K562 (cell line): ENCODE results near the gene TMEM163. TPM values are rescaled to one million over a fixed set of nuclear protein-coding genes. Genes with fewer than 3 reads are reported as not detected.

Experiments
- ATAC-seq: fragments of 200-7000 bp; cut with Tn5 transposase; 3 replicates; pipeline ENCODE4 v1.9.1; 2020; ENCODE audit warnings: moderate library complexity
- BruUV-seq: library from RNA; stranded (reverse); fragments of 400-500 nt; replicated peaks from 2 replicates; lab custom pipeline; 2021; lab: Mats Ljungman, UMichigan
- CTCF ChIA-PET: fragments of 300-600 bp; formaldehyde crosslinking; extraction: SDS; loops from one replicate; lab custom pipeline; 2021; ENCODE audit warnings: low intra/inter-chr PET ratio; lab: Yijun Ruan, JAX
- POLR2A ChIA-PET: fragments of 300-600, 350-650 bp; sonication (Branson Sonifier 250); formaldehyde crosslinking; extraction: SDS; loops from one replicate; lab custom pipeline; 2021; ENCODE audit warnings: antibody characterized with exemption, inconsistent platforms; lab: Yijun Ruan, JAX
- DNase-seq, 4 experiments: peaks; one replicate each; pipeline versions ENCODE4 v3.0.0 to v3.0.0-alpha.2; 2011 to 2018; ENCODE audit warnings: low spot score in 3 of 4, mixed read lengths in 3 of 4; ENCODE audit errors: extremely low read depth in 1 of 4
- FAIRE-seq: peaks from 2 replicates; lab custom pipeline; 2011; peaks lifted over from hg19 to GRCh38; lab: Jason Lieb, UNC
- H2AFZ ChIP-seq: 2 replicates; pipeline ENCODE4 v1.6.0; 2011; ENCODE audit warnings: low read depth, low read length, control low read depth, inconsistent platforms
- H3K27ac ChIP-seq: fragments of 200-600 bp; 3 replicates; pipeline ENCODE4 v1.8.0; 2011; ENCODE audit warnings: low read depth, mild to moderate bottlenecking, control low read depth, inconsistent platforms, low read length, moderate library complexity, mixed read lengths; ENCODE audit errors: extremely low read depth
- H3K27me3 ChIP-seq, 2 experiments: fragments of 300-600 bp in 1 of 2; 2 replicates in 1 of 2; 3 replicates in 1 of 2; pipeline versions ENCODE4 v1.6.0 to v1.8.0; 2011; ENCODE audit warnings: inconsistent platforms in 2 of 2, low read length in 2 of 2, mild to moderate bottlenecking in 1 of 2, mixed read lengths in 1 of 2, moderate library complexity in 1 of 2; ENCODE audit not compliant: control insufficient read depth in 2 of 2, insufficient read depth in 2 of 2
- H3K36me3 ChIP-seq: fragments of 300-600 bp; 3 replicates; pipeline ENCODE4 v1.8.0; 2011; ENCODE audit warnings: mild to moderate bottlenecking, low read length, inconsistent platforms; ENCODE audit not compliant: control insufficient read depth, insufficient read depth
- H3K4me1 ChIP-seq, 2 experiments: fragments of 200-600 bp in 1 of 2; replicated peaks in 1 of 2; 2 replicates in 1 of 2; 3 replicates in 1 of 2; pipeline versions ENCODE4 v1.5.1 to v1.8.0; 2011; ENCODE audit warnings: inconsistent platforms in 2 of 2, low read length in 2 of 2, mild to moderate bottlenecking in 1 of 2, mixed read lengths in 1 of 2, moderate library complexity in 1 of 2; ENCODE audit not compliant: control insufficient read depth in 2 of 2, insufficient read depth in 2 of 2
- H3K4me2 ChIP-seq: 2 replicates; pipeline ENCODE4 v1.6.1; 2011; ENCODE audit warnings: low read length, control low read depth, inconsistent platforms, mixed read lengths; ENCODE audit not compliant: insufficient read depth
- H3K4me3 ChIP-seq: fragments of 200-600 bp; sonication (generic), shearing (Covaris generic); 2 replicates; pipeline ENCODE4 v1.5.1; 2016; ENCODE audit warnings: control low read depth, inconsistent platforms
- H3K79me2 ChIP-seq: fragments of 200-600 bp; 3 replicates; pipeline ENCODE4 v1.8.0; 2011; ENCODE audit warnings: low read length, inconsistent platforms; ENCODE audit not compliant: control insufficient read depth, insufficient read depth
- H3K9ac ChIP-seq, 2 experiments: 2 replicates each; pipeline versions ENCODE4 v1.6.0 to v1.6.1; 2011; ENCODE audit warnings: low read depth in 2 of 2, low read length in 2 of 2, control low read depth in 1 of 2, inconsistent platforms in 1 of 2, mild to moderate bottlenecking in 1 of 2, mixed read lengths in 1 of 2; ENCODE audit not compliant: insufficient read depth in 1 of 2
- H3K9me1 ChIP-seq: one replicate; pipeline ENCODE4 v1.6.0; 2011; ENCODE audit warnings: inconsistent platforms, mild to moderate bottlenecking, low read length, moderate library complexity; ENCODE audit not compliant: control insufficient read depth, insufficient read depth
- H3K9me3 ChIP-seq: replicated peaks from 2 replicates; pipeline ENCODE4 v1.5.1; 2011; ENCODE audit warnings: low read depth, low read length, inconsistent platforms; ENCODE audit not compliant: control insufficient read depth, insufficient read depth
- H4K20me1 ChIP-seq: replicated peaks from 2 replicates; pipeline ENCODE4 v1.6.1; 2011; ENCODE audit warnings: low read length, inconsistent platforms, mixed read lengths; ENCODE audit not compliant: control insufficient read depth, insufficient read depth
- ATF1 ChIP-seq, 2 experiments: fragments of 450-650 bp in 1 of 2; IDR thresholded peaks; 2 replicates each; pipeline ENCODE4 v1.6.1; 2016; ENCODE audit warnings: missing compliant biosample characterization in 1 of 2, missing genetic modification characterization in 1 of 2
- ID3 ChIP-seq, 2 experiments: fragments of 250-450 bp in 1 of 2; fragments of 450-650 bp in 1 of 2; sonication (Bioruptor Pico) in 1 of 2; IDR thresholded peaks; 2 replicates each; pipeline versions ENCODE4 v1.6.1 to v1.8.0; 2016 to 2021; ENCODE audit warnings: mild to moderate bottlenecking in 2 of 2, moderate library complexity in 2 of 2, missing compliant biosample characterization in 1 of 2, missing genetic modification characterization in 1 of 2
- IFI16 ChIP-seq: fragments of 250-450 bp; sonication (Bioruptor Pico); IDR thresholded peaks from 2 replicates; pipeline ENCODE4 v2.1.2; 2022; ENCODE audit warnings: mild to moderate bottlenecking, inconsistent platforms
- NBN ChIP-seq: fragments of 450-650 bp; IDR thresholded peaks from 2 replicates; pipeline ENCODE4 v1.6.1; 2016; ENCODE audit warnings: low read depth, mild to moderate bottlenecking
- NR0B1 ChIP-seq: fragments of 450-650 bp; IDR thresholded peaks from one replicate; pipeline ENCODE4 v1.6.1; 2018; ENCODE audit warnings: mild to moderate bottlenecking, moderate library complexity; ENCODE audit not compliant: partially characterized antibody
- NRF1 ChIP-seq, 2 experiments: fragments of 450-650 bp; IDR thresholded peaks in 1 of 2; conservative IDR thresholded peaks in 1 of 2; 2 replicates each; pipeline ENCODE4 v1.6.1; 2014; ENCODE audit warnings: mild to moderate bottlenecking in 2 of 2
- OTX1 ChIP-seq: fragments of 450-650 bp; formaldehyde crosslinking; IDR thresholded peaks from 2 replicates; pipeline ENCODE4 v1.4.0; 2022; ENCODE audit warnings: mild to moderate bottlenecking
- POU5F1 ChIP-seq: fragments of 150-350 bp; IDR thresholded peaks from 2 replicates; pipeline ENCODE4 v1.6.1; 2014; ENCODE audit warnings: borderline replicate concordance, low read length, low read depth, mild to moderate bottlenecking; ENCODE audit not compliant: partially characterized antibody
- RUNX1 ChIP-seq: sonication (generic); IDR thresholded peaks from 2 replicates; pipeline ENCODE4 v1.6.1; 2016; ENCODE audit warnings: antibody characterized with exemption, low read depth
- SREBF1 ChIP-seq: fragments of 150-350 bp; IDR thresholded peaks from 2 replicates; pipeline ENCODE4 v1.6.1; 2014; ENCODE audit warnings: antibody characterized with exemption, low read depth, low read length, borderline replicate concordance
- XRCC3 ChIP-seq: fragments of 450-650 bp; IDR thresholded peaks from 2 replicates; pipeline ENCODE4 v1.6.1; 2017; ENCODE audit warnings: mild to moderate bottlenecking, moderate library complexity
- ZFP91 ChIP-seq: sonication (generic); formaldehyde crosslinking; IDR thresholded peaks from 2 replicates; pipeline ENCODE4 v1.8.0; 2022; ENCODE audit warnings: mild to moderate bottlenecking, missing genetic modification reagents
- ZNF134 ChIP-seq: fragments of 250-450 bp; sonication (Bioruptor Pico); conservative IDR thresholded peaks from 2 replicates; pipeline ENCODE4 v1.4.0; 2020
- ZNF24 ChIP-seq: fragments of 450-650 bp; IDR thresholded peaks from 2 replicates; pipeline ENCODE4 v1.6.1; 2016
- ZNF445 ChIP-seq: fragments of 250-450 bp; sonication (Bioruptor Pico); IDR thresholded peaks from 2 replicates; pipeline ENCODE4 v1.4.0; 2020; ENCODE audit warnings: low read depth, mild to moderate bottlenecking, moderate library complexity
- ZNF512 ChIP-seq: IDR thresholded peaks from 2 replicates; pipeline ENCODE4 v1.6.1; 2016; ENCODE audit warnings: missing genetic modification characterization, missing compliant biosample characterization
- ZNF644 ChIP-seq: fragments of 200-800 bp; sonication (Bioruptor generic); IDR thresholded peaks from 2 replicates; pipeline ENCODE4 v1.6.1; 2016; ENCODE audit warnings: low read depth, missing genetic modification characterization, missing compliant biosample characterization
- ZNF766 ChIP-seq: fragments of 200-800 bp; sonication (Bioruptor generic); conservative IDR thresholded peaks from 2 replicates; pipeline ENCODE4 v1.6.1; 2016; ENCODE audit warnings: missing genetic modification characterization, missing compliant biosample characterization
- WGBS: fragments of 100-300 bp; shearing (Covaris generic); methylation state at CpG from one replicate; pipeline ENCODE4 v1.1.6; 2016; ENCODE audit warnings: low coverage, mixed read lengths; ENCODE audit not compliant: insufficient coverage; ENCODE audit errors: missing lambda C conversion rate; 5-methylcytosine and 5-hydroxymethylcytosine counted together
- in situ Hi-C: fragments of 300-500 bp; cut with MboI; formaldehyde crosslinking; loops from 4 replicates; pipeline ENCODE4 v1.15.0; 2018; ENCODE audit warnings: inconsistent platforms, mixed read lengths
- intact Hi-C: fragments of 100-400 bp; cut with micrococcal nuclease; formaldehyde crosslinking; loops from 2 replicates; pipeline ENCODE4 v1.14.2; 2022
- polyA plus RNA-seq, 8 experiments: library from polyadenylated mRNA; depleted of rRNA in 4 of 8; stranded (reverse) in 5 of 8; unstranded in 3 of 8; fragments of >200 nt; fragmentation: Nextera tagmentation in 2 of 8; fragmentation: Illumina TruSeq in 1 of 8; extraction: Ambion mirVana in 2 of 8; extraction: Trizol in 1 of 8; gene quantifications; 2 replicates each; pipeline versions ENCODE4 v1.2.1 to v1.2.3, GENCODE V29; 2011 to 2014; ENCODE audit warnings: inconsistent platforms in 1 of 8, missing spikeins in 1 of 8
- total RNA-seq, 7 experiments: library from RNA; depleted of rRNA in 6 of 7; stranded (reverse); fragments of >200 nt in 6 of 7; fragmentation: Illumina TruSeq in 2 of 7; extraction: Trizol in 2 of 7; gene quantifications; 2 replicates each; pipeline versions ENCODE4 v1.2.1 to v1.2.3, GENCODE V29; 2011 to 2021; ENCODE audit warnings: low replicate concordance in 1 of 7

Gene TMEM163
- total and polyA plus RNA-seq, 9 of the 15 experiments (the other 6 are each of a cell fraction or from before 2014, with no cell fraction given): 0.04 to 0.68 (median 0.16) TPM; not detected in 3

- no peaks in the 10 kb centered on the region for H3K27me3 ChIP-seq
- FAIRE-seq (no peak), DNase-seq (no peak), ATAC-seq (no peak)
- ChIA-PET POLR2A (no interaction called here), CTCF (no interaction called here)
- no TSS peak for BruUV-seq
- H2AFZ ChIP-seq: no peak overlapping the region
- H3K27ac ChIP-seq: no peak overlapping the region
- H3K4me1 ChIP-seq: no peaks in the 10 kb centered on the region
- no peak overlapping the region for H3K4me2 ChIP-seq
- H3K9ac ChIP-seq: no peak overlapping the region
- in situ Hi-C loops (no loop called here), intact Hi-C loops (no loop called here)
- H3K79me2 ChIP-seq: no peaks in the 10 kb centered on the region
- peaks cover 6% of the 10 kb centered on the region; the same call in 2 of the 3 replicates for H3K36me3 ChIP-seq
- no peaks in the 10 kb centered on the region for H3K9me3 ChIP-seq
- peaks cover 4% of the 10 kb centered on the region for H3K9me1 ChIP-seq
- no peak overlapping the region for H3K4me3 ChIP-seq
- H4K20me1 ChIP-seq: no peaks in the 10 kb centered on the region
- WGBS: 70% methylated on average over 5 of the region's 6 CpGs
- TF ChIP-seq NBN: no peak
- no peak for TF ChIP-seq RUNX1
- no peak for TF ChIP-seq NRF1 (conservative IDR thresholded peaks at IDR 0.05 in 1 of 2, IDR thresholded peaks at IDR 0.05 in 1 of 2)
- TF ChIP-seq POU5F1: no peak
- no peak for TF ChIP-seq ZNF512
- TF ChIP-seq ZNF644: no peak
- TF ChIP-seq ZNF134 (CRISPR knock-in tag): no peak
- TF ChIP-seq XRCC3: no peak
- TF ChIP-seq SREBF1: no peak
- TF ChIP-seq ATF1 (CRISPR knock-in tag; IDR thresholded peaks at IDR 0.05): no peak
- TF ChIP-seq ATF1 (tag; IDR thresholded peaks at IDR 0.05): no peak
- no peak for TF ChIP-seq ZNF24
- no peak for TF ChIP-seq NR0B1
- TF ChIP-seq ZNF445 (CRISPR knock-in tag): no peak
- no peak for TF ChIP-seq OTX1
- no peak for TF ChIP-seq ZFP91
- no peak for TF ChIP-seq ZNF766 (CRISPR knock-in tag)
- TF ChIP-seq IFI16: no peak
- no peak for TF ChIP-seq ID3 (CRISPR knock-in tag; IDR thresholded peaks at IDR 0.05)
- TF ChIP-seq ID3 (tag; IDR thresholded peaks at IDR 0.05): no peak
Measured at GRCh38 chr2:134425724-134426496, 292.9 kb downstream of the TMEM163 start.
